B cell (primary cell): ENCODE results near the gene RNF32. TPM values are rescaled to one million over a fixed set of nuclear protein-coding genes. Genes with fewer than 3 reads are reported as not detected.

Experiments used
- ATAC-seq: fragments of 200-7000 bp; cut with Tn5 transposase; one replicate; pipeline ENCODE4 v1.10.0; 2021; ENCODE audit warnings: low read depth, mild to moderate bottlenecking, moderate number of reproducible peaks, moderate library complexity
- CTCF ChIA-PET: fragments of 350-600 bp; sonication (Branson Sonifier 250); formaldehyde crosslinking; loops from one replicate; lab custom pipeline; 2021; ENCODE audit warnings: antibody characterized with exemption, inconsistent platforms; lab: Charles Lee
- POLR2A ChIA-PET: fragments of 350-600 bp; sonication (Branson Sonifier 250); formaldehyde crosslinking; loops from one replicate; lab custom pipeline; 2021; ENCODE audit warnings: antibody characterized with exemption; lab: Charles Lee
- DNase-seq: peaks from one replicate; pipeline ENCODE4 v3.0.0; 2013
- H2AFZ ChIP-seq: 2 replicates; pipeline ENCODE4 v1.6.1; 2012; ENCODE audit warnings: mild to moderate bottlenecking, low read depth, low read length; ENCODE audit not compliant: insufficient read depth, poor library complexity, severe bottlenecking
- H3K27ac ChIP-seq, 2 donors: 1 replicate in 1 of 2; 2 replicates in 1 of 2; pipeline ENCODE4 v1.5.1; 2012 to 2013; ENCODE audit warnings: low read length in 2 of 2, mild to moderate bottlenecking in 2 of 2, moderate library complexity in 1 of 2
- H3K27me3 ChIP-seq, 4 experiments: fragments of 200-600 bp in 1 of 4; sonication (generic) in 1 of 4; replicated peaks in 1 of 4; 1 replicate in 2 of 4; 2 replicates in 2 of 4; pipeline versions ENCODE4 v1.6.1 to v1.7.0; 2013 to 2016; ENCODE audit warnings: low read length in 3 of 4, mild to moderate bottlenecking in 2 of 4, mixed read lengths in 1 of 4, moderate library complexity in 1 of 4; ENCODE audit not compliant: insufficient read depth in 4 of 4, control insufficient read depth in 3 of 4; ENCODE audit errors: control extremely low read depth in 1 of 4
- H3K36me3 ChIP-seq, 2 experiments: replicated peaks in 1 of 2; 1 replicate in 1 of 2; 2 replicates in 1 of 2; pipeline versions ENCODE4 v1.6.1 to v1.7.1; 2013; ENCODE audit warnings: low read length in 1 of 2; ENCODE audit not compliant: insufficient read depth in 2 of 2, control insufficient read depth in 1 of 2; ENCODE audit errors: control extremely low read depth in 1 of 2, extremely low read depth in 1 of 2
- H3K4me1 ChIP-seq, 2 donors: fragments of 200-600 bp in 1 of 2; sonication (generic) in 1 of 2; 1 replicate in 1 of 2; 2 replicates in 1 of 2; pipeline versions ENCODE4 v1.5.1 to v1.6.1; 2013 to 2017; ENCODE audit warnings: low read length in 2 of 2; ENCODE audit not compliant: control insufficient read depth in 2 of 2, insufficient read depth in 2 of 2
- H3K4me2 ChIP-seq: replicated peaks from 2 replicates; pipeline ENCODE3; 2012; ENCODE audit warnings: mild to moderate bottlenecking, low read depth, low read length; ENCODE audit not compliant: poor library complexity, severe bottlenecking
- H3K4me3 ChIP-seq, 5 experiments: fragments of 200-600 bp in 1 of 5; sonication (generic) in 1 of 5; 1 replicate in 3 of 5; 2 replicates in 2 of 5; pipeline versions ENCODE4 v1.5.1 to v1.7.0; 2011 to 2016; ENCODE audit warnings: low read length in 4 of 5, mild to moderate bottlenecking in 4 of 5, low read depth in 2 of 5, control low read depth in 1 of 5, moderate library complexity in 1 of 5; ENCODE audit not compliant: insufficient read depth in 1 of 5; ENCODE audit errors: control extremely low read depth in 1 of 5, extremely low read depth in 1 of 5
- H3K79me2 ChIP-seq: fragments of 200-600 bp; sonication (generic); one replicate; pipeline ENCODE4 v1.6.0; 2016; ENCODE audit warnings: low read length; ENCODE audit not compliant: control insufficient read depth, insufficient read depth
- H3K9ac ChIP-seq: fragments of 200-600 bp; sonication (generic); 2 replicates; pipeline ENCODE4 v1.6.1; 2017; ENCODE audit warnings: mild to moderate bottlenecking, low read length, moderate library complexity
- H3K9me3 ChIP-seq, 3 donors: one replicate each; pipeline versions ENCODE4 v1.6.1 to v1.7.1; 2013; ENCODE audit warnings: low read length in 2 of 3; ENCODE audit not compliant: control insufficient read depth in 2 of 3, insufficient read depth in 1 of 3; ENCODE audit errors: control extremely low read depth in 1 of 3
- H4K20me1 ChIP-seq: 2 replicates; pipeline ENCODE4 v1.6.0; 2012; ENCODE audit warnings: mild to moderate bottlenecking, low read length; ENCODE audit not compliant: insufficient read depth, control insufficient read depth, poor library complexity, severe bottlenecking
- H3K27ac Mint-ChIP-seq: one replicate; pipeline ENCODE4 v1.8.0; 2021; ENCODE audit warnings: mixed read lengths
- H3K27me3 Mint-ChIP-seq: one replicate; pipeline ENCODE4 v1.8.0; 2021; ENCODE audit warnings: mixed read lengths
- H3K4me1 Mint-ChIP-seq: one replicate; pipeline ENCODE4 v1.8.0; 2021; ENCODE audit warnings: mixed read lengths
- H3K4me3 Mint-ChIP-seq: one replicate; pipeline ENCODE4 v1.8.0; 2021; ENCODE audit warnings: mixed read lengths
- H3K9me3 Mint-ChIP-seq: one replicate; pipeline ENCODE4 v1.8.0; 2022; ENCODE audit warnings: mixed read lengths; ENCODE audit not compliant: insufficient read depth
- EZH2 ChIP-seq: IDR thresholded peaks from 2 replicates; pipeline ENCODE4 v1.6.1; 2012; ENCODE audit warnings: borderline replicate concordance, low read depth, mild to moderate bottlenecking, moderate library complexity, low read length; ENCODE audit not compliant: insufficient read depth, poor library complexity, severe bottlenecking
- WGBS: methylation state at CpG from one replicate; pipeline ENCODE4 v1.1.5; 2013; ENCODE audit warnings: missing lambda C conversion rate; ENCODE audit not compliant: insufficient coverage; 5-methylcytosine and 5-hydroxymethylcytosine counted together
- intact Hi-C: fragments of 100-400 bp; cut with micrococcal nuclease; formaldehyde crosslinking; loops from one replicate; pipeline ENCODE4 v1.10.0; 2022
- polyA plus RNA-seq: library from polyadenylated mRNA; depleted of rRNA; stranded (reverse); fragments of >200 nt; gene quantifications from 2 replicates; pipeline ENCODE4 v1.2.3, GENCODE V29; 2012
- total RNA-seq, 2 donors: library from RNA; stranded (reverse); fragments of 120-200 nt in 1 of 2; gene quantifications; 1 replicate in 1 of 2; 2 replicates in 1 of 2; pipeline versions ENCODE4 v1.2.3 to v1.2.4, GENCODE V29; 2013 to 2022
- TF ChIP-seq, protein P1 (sequence below): fragments of 200-600 bp; IDR thresholded peaks from one replicate; pipeline ENCODE4 v1.8.0; 2022; ENCODE audit warnings: antibody characterized with exemption, mild to moderate bottlenecking

RNF32 gene
- total and polyA plus RNA-seq, 2 donors (not counting 1 experiment from before 2014, with no cell fraction given), result 1.6 to 2.3 TPM

DNA sequence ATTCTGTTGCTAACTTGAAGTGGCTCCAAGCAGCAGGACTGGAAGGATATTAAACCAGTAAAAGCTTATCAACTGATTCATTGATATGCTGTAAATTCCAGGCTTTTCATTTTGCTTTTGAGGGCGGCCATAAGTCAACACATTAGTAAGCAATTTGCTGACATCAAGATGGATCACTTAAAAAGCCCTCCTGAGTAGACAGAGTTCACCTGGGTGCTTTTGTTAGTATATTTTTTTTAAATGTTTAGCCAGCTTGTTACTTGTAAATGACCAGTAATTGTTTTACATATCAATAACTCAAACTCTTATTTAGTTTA lies 26.5 kb downstream of the RNF32 start:
- H4K20me1 ChIP-seq, result no peaks in the 10 kb centered on the region
- Mint-ChIP-seq H3K9me3 (no peaks in the 10 kb centered on the region), H3K4me3 (no peak overlapping the region), H3K27me3 (no peaks in the 10 kb centered on the region), H3K4me1 (no peaks in the 10 kb centered on the region), H3K27ac (no peak overlapping the region)
- intact Hi-C loops, result no loop called here
- H3K9me3 ChIP-seq, result no peaks in the 10 kb centered on the region
- no peak for DNase-seq
- ATAC-seq, result no peak
- ChIA-PET CTCF (no interaction called here), POLR2A (no interaction called here)
- no peak overlapping the region for H3K9ac ChIP-seq
- no peak overlapping the region for H2AFZ ChIP-seq
- no peaks in the 10 kb centered on the region for H3K4me1 ChIP-seq
- no peak overlapping the region for H3K4me2 ChIP-seq
- no peaks in the 10 kb centered on the region for H3K79me2 ChIP-seq
- no peak overlapping the region for H3K27ac ChIP-seq
- peaks cover 2% of the 10 kb centered on the region in 2 experiments for H3K36me3 ChIP-seq
- TF ChIP-seq, protein P1, sequence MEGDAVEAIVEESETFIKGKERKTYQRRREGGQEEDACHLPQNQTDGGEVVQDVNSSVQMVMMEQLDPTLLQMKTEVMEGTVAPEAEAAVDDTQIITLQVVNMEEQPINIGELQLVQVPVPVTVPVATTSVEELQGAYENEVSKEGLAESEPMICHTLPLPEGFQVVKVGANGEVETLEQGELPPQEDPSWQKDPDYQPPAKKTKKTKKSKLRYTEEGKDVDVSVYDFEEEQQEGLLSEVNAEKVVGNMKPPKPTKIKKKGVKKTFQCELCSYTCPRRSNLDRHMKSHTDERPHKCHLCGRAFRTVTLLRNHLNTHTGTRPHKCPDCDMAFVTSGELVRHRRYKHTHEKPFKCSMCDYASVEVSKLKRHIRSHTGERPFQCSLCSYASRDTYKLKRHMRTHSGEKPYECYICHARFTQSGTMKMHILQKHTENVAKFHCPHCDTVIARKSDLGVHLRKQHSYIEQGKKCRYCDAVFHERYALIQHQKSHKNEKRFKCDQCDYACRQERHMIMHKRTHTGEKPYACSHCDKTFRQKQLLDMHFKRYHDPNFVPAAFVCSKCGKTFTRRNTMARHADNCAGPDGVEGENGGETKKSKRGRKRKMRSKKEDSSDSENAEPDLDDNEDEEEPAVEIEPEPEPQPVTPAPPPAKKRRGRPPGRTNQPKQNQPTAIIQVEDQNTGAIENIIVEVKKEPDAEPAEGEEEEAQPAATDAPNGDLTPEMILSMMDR, result no peak
- TF ChIP-seq EZH2, result no peak
- no peak overlapping the region for H3K4me3 ChIP-seq
- H3K27me3 ChIP-seq, result no peaks in the 10 kb centered on the region
- 100% methylated on average over 1 of the region's 1 CpG for WGBS

DNA sequence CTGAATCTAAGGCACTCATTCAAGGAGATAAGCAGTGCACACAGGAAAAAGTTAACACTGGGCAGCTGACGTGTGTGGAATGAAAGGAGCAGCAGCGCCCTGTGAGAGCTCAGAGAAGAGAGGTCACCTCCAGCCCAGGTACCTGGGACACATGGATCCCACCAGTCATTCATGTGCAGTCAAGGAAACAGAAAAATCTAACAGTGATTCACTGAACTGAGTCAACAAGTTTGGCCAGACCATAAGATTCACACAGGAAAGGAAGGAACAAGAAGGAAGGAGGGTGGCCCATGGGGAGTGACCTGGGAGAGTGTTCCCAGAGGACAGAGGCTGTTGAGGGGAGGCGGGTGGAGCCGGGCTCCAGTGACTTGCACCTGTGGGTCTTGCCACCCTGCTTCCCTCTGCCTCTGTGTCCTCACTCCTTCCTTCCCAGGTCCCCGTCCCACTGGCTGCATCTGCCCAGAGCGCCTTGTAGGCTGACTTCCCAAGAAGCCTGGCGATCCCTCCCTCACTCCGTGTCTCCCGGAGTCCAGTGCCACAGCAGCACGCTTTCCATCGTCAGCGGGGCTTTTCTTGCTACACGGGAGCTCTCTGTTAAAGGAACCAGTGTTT lies 27.7 kb downstream of the RNF32 start:
- Histone ChIP-seq H3K9ac (no peak overlapping the region), H2AFZ (no peak overlapping the region), H3K27ac (no peak overlapping the region), H4K20me1 (no peaks in the 10 kb centered on the region), H3K4me3 (no peak overlapping the region), H3K4me1 (no peaks in the 10 kb centered on the region), H3K4me2 (no peak overlapping the region), H3K9me3 (no peaks in the 10 kb centered on the region), H3K79me2 (no peaks in the 10 kb centered on the region), H3K36me3 (peaks cover 2 to 5% of the 10 kb centered on the region in 2 experiments), H3K27me3 (no peaks in the 10 kb centered on the region)
- no peaks in the 10 kb centered on the region for H3K4me1 Mint-ChIP-seq
- H3K4me3 Mint-ChIP-seq, result no peak overlapping the region
- WGBS, result 98% methylated on average over 13 of the region's 13 CpGs
- no peak overlapping the region for H3K27ac Mint-ChIP-seq
- ChIA-PET POLR2A (no interaction called here), CTCF (interaction anchor here (0.6 kb wide), 1 partner anchor 34 kb away, joined by 3 read pairs; no protein-coding TSS in a partner anchor)
- no peaks in the 10 kb centered on the region for H3K27me3 Mint-ChIP-seq
- H3K9me3 Mint-ChIP-seq, result no peaks in the 10 kb centered on the region
- DNase-seq (no peak), ATAC-seq (no peak)
- TF ChIP-seq, protein P1, result no peak
- intact Hi-C loops, result no loop called here
